Subcutaneous adipose tissue (tissue), 4 donors: Measurements from ENCODE around the gene ITGAV. TPM values are rescaled to one million over a fixed set of nuclear protein-coding genes. Genes with fewer than 3 reads are reported as not detected.

Experiments
- CTCF ChIP-seq: fragments of 450-650 bp; IDR thresholded peaks from one replicate; pipeline ENCODE4 v1.5.1; 2016; ENCODE audit warnings: low read depth, mild to moderate bottlenecking, control low read depth, antibody characterized with exemption, moderate library complexity
- total RNA-seq, 4 donors: library from RNA; depleted of rRNA; stranded (reverse); fragments of >200 nt; gene quantifications; one replicate each; pipeline ENCODE4 v1.1.0, GENCODE V29; 2016

ITGAV gene
- total RNA-seq, 4 donors from 2014 or later, result 90.8 to 130 (median 114) TPM

GRCh38 chr2:186645999-186646398, 56.1 kb downstream of the ITGAV start:
- no peak for TF ChIP-seq CTCF

GRCh38 chr2:186648130-186648529, 58.3 kb downstream of the ITGAV start:
- TF ChIP-seq CTCF, result no peak

- no peak for TF ChIP-seq CTCF
Measured at GRCh38 chr2:186653511-186653910, 63.7 kb downstream of the ITGAV start.

- no peak for TF ChIP-seq CTCF
Measured at GRCh38 chr2:186659383-186659782, 69.5 kb downstream of the ITGAV start.

GRCh38 chr2:186664385-186665043, 74.7 kb downstream of the ITGAV start:
- no peak for TF ChIP-seq CTCF

GRCh38 chr2:186669146-186669545, 79.3 kb downstream of the ITGAV start:
- no peak for TF ChIP-seq CTCF

- no peak for TF ChIP-seq CTCF
Measured at GRCh38 chr2:186670831-186671230, 81.0 kb downstream of the ITGAV start.
